SK-N-SH (cell line): ENCODE measurements around the gene XYLT2.

ENCODE experiments used
- CTCF ChIP-seq: fragments of 200-600 bp; sonication (generic); IDR thresholded peaks from 2 replicates; pipeline ENCODE4 v1.6.1; 2017; ENCODE audit warnings: antibody characterized with exemption, mild to moderate bottlenecking, moderate library complexity
- EP300 ChIP-seq, 2 experiments: IDR thresholded peaks; 2 replicates each; pipeline versions ENCODE4 v1.4.0 to v1.6.1; 2012; ENCODE audit warnings: borderline replicate concordance in 1 of 2, low read depth in 1 of 2, low read length in 1 of 2
- YY1 ChIP-seq: IDR thresholded peaks from 2 replicates; pipeline ENCODE4 v1.4.0; 2012; ENCODE audit warnings: low read depth, mild to moderate bottlenecking

- TF ChIP-seq CTCF, result no peak
- peak; percentile 97 for TF ChIP-seq YY1
- no peak for TF ChIP-seq EP300 (IDR thresholded peaks at IDR 0.05; ENCODE audit: borderline replicate concordance in 1 of 2, low read depth in 1 of 2, low read length in 1 of 2)
These were observed 27.0 kb downstream of the XYLT2 start, which contains the start of the genes EME1 and MRPL27 for GRCh38 chr17:50372758-50373556.
